Muscle layer of duodenum (tissue), 2 donors: ENCODE measurements around the gene PGM2L1.
"Not testable (repeated sequence)": the region's sequence is repeated elsewhere in the genome, so short reads cannot be mapped to it uniquely, and the experiment has no call there.

Experiments used
- H3K27ac ChIP-seq: one replicate; pipeline ENCODE4 v1.7.0; 2013; ENCODE audit warnings: mild to moderate bottlenecking, low read length
- H3K27me3 ChIP-seq: one replicate; pipeline ENCODE4 v1.7.0; 2013; ENCODE audit warnings: low read depth, mild to moderate bottlenecking, control low read depth, low read length
- H3K36me3 ChIP-seq, 2 donors: one replicate each; pipeline ENCODE4 v1.7.0; 2013; ENCODE audit warnings: low read length in 2 of 2, control low read depth in 1 of 2, mild to moderate bottlenecking in 1 of 2; ENCODE audit not compliant: insufficient read depth in 2 of 2, control insufficient read depth in 1 of 2
- H3K4me1 ChIP-seq, 2 donors: one replicate each; pipeline ENCODE4 v1.7.0; 2013; ENCODE audit warnings: low read length in 2 of 2, mild to moderate bottlenecking in 2 of 2, control low read depth in 1 of 2, moderate library complexity in 1 of 2; ENCODE audit not compliant: insufficient read depth in 2 of 2, control insufficient read depth in 1 of 2
- H3K4me3 ChIP-seq, 2 donors: one replicate each; pipeline ENCODE4 v1.7.0; 2013; ENCODE audit warnings: low read length in 2 of 2, low read depth in 1 of 2, mild to moderate bottlenecking in 1 of 2
- H3K9me3 ChIP-seq, 2 donors: one replicate each; pipeline ENCODE4 v1.7.0; 2013; ENCODE audit warnings: low read length in 2 of 2, control low read depth in 1 of 2, mild to moderate bottlenecking in 1 of 2; ENCODE audit not compliant: control insufficient read depth in 1 of 2
- donor health status: healthy.

PGM2L1 gene

DNA sequence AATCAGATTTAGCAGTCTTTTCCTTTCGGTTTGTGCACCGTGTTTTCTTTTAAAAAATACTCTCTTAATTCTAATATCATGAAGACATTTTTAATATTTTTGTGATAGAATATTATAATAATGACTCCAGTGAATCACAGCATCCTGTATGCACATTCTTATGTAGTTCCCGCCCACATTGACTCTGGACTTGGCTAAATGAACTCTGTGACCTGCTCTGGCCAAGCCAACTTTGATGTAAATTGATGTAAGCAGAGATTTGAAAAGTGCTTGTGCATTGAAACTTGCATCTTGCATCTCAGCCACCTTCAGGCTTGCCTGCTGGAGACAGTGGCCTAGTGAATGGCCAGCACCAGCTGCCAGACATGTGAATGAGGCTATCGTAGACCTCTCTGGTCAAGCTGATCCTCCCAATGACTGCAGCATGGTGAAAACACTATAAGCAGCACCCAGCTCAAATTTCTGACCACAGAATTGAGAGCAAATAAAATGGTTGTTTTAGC is 29.2 kb upstream of the PGM2L1 start:
- H3K4me3 ChIP-seq: no peak overlapping the region
- H3K36me3 ChIP-seq: no peaks in the 10 kb centered on the region
- no peak overlapping the region for H3K27ac ChIP-seq
- no peaks in the 10 kb centered on the region for H3K9me3 ChIP-seq
- no peaks in the 10 kb centered on the region for H3K27me3 ChIP-seq
- no peaks in the 10 kb centered on the region for H3K4me1 ChIP-seq

DNA sequence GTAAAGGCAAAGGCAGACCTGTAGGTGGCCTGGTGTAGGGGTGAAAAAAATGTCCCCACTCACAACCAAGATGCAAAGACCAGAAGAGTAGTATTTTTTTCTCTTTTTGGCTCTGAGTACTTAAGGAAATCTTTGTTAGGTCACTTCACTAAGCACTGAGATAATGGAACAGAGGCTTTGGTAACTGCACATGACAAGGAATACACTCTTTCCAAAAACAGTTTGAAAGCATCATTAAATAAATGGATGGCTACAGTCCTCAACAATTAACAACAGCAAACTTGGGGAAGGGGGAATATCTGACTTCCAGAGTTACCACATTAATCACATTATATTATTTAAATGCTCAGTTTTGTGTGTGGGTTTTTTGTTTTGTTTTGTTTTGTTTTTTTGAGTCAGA is 26.9 kb upstream of the PGM2L1 start:
- no peaks in the 10 kb centered on the region for H3K27me3 ChIP-seq
- no peak overlapping the region for H3K27ac ChIP-seq
- H3K4me3 ChIP-seq: no peak overlapping the region
- no peaks in the 10 kb centered on the region for H3K9me3 ChIP-seq
- H3K36me3 ChIP-seq: no peaks in the 10 kb centered on the region
- H3K4me1 ChIP-seq: no peaks in the 10 kb centered on the region

DNA sequence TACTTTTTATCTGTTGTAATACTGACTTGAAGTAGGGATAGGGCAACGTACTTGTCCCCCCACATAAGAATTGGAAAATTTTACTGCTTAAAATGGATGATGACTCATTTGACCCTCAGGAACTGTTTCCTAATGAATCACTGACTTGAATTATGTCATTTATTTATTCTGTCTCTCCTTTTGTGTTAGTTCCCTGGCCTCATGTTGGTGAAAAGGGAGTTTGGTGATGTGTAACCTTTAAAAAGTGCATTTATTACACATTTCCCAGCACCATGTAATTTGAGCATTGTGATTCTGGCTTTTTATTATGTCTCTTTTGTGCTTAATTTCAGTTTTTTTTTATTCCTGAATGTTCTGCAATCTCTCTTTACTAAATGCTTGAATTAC is 20.3 kb upstream of the PGM2L1 start:
- no peak overlapping the region for H3K4me3 ChIP-seq
- no peaks in the 10 kb centered on the region for H3K27me3 ChIP-seq
- H3K27ac ChIP-seq: peak overlapping the region; percentile 14
- H3K36me3 ChIP-seq: no peaks in the 10 kb centered on the region
- no peaks in the 10 kb centered on the region for H3K9me3 ChIP-seq
- peaks cover 0 to 5% of the 10 kb centered on the region in 2 donors for H3K4me1 ChIP-seq

DNA sequence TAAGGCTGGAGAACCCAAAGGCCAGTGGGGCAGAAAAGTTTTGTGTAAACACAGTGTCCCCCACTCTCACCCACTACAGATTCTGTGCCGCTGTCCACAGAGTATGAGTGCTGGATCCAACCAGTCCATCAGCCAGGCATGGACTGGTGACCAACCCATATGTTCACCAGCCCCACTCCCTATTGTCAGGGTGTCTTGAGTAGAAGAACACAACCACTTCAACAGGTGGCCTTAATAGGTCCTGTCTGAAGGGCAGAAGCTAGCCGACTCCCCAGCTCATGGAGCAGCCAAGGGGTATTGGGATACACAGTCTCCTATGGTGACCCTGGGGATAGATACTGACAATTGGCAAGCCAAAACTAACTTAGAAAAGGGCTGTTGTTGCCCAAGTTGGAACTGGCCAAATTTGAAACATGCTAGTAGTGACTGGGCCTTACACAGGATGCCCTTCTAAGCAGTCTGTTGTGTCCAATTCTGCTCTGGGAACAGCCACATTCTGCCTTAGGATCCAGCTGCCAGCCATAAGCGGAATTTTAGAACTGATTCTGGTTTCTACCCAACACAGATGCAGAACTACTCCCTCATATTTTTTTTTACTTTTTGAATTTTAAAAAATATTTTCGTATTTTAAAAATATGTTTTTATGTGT is 19.8 kb upstream of the PGM2L1 start:
- Histone ChIP-seq H3K27me3 (no peaks in the 10 kb centered on the region), H3K4me3 (no peak overlapping the region), H3K27ac (peak overlapping the region; percentile 61), H3K4me1 (peaks cover 0 to 5% of the 10 kb centered on the region in 2 donors), H3K36me3 (no peaks in the 10 kb centered on the region), H3K9me3 (no peaks in the 10 kb centered on the region)

DNA sequence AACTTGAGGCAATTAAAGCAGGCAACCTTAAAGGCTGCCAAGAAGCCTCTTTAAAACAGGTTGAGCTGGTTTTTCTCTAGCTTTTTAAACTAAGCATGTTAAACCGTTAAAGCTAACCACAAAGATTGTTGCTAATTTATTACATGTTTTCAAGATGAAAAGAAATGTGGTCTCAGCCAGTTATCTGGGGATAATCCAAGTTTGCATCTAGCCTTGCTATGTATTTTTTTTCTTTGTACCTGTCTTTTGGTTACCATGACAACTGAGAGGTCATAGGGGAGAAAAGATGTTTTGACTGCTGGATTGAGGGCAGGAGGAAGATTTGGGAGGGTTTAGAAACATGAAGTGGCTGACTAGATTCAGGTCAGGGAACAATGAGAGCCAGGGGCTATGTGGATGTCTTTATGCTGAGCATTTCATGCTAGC is 19.2 kb upstream of the PGM2L1 start:
- Histone ChIP-seq H3K27me3 (no peaks in the 10 kb centered on the region), H3K36me3 (no peaks in the 10 kb centered on the region), H3K9me3 (no peaks in the 10 kb centered on the region), H3K27ac (peak overlapping the region; percentile 61), H3K4me3 (no peak overlapping the region), H3K4me1 (peaks cover 0 to 5% of the 10 kb centered on the region in 2 donors)

DNA sequence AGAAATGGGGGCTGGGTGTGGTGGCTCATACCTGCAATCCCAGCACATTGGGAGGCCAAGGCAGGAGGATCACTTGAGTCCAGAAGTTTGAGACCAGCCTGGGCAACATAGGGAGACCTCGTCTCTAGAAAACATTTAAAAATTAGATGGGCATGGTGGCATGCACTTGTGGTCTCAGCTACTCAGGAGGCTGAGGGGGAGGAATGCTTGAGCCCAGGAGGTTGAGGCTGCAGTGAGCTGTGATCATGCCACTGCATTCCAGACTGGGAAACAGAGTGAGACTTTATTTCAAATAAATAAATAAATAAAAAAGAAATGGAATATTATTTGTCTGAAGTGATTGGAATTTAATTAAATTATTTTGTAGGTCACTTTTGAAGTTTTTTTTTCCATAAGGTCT is 18.7 kb upstream of the PGM2L1 start:
- H3K9me3 ChIP-seq, H3K27ac ChIP-seq, H3K27me3 ChIP-seq: not testable (repeated sequence)

DNA sequence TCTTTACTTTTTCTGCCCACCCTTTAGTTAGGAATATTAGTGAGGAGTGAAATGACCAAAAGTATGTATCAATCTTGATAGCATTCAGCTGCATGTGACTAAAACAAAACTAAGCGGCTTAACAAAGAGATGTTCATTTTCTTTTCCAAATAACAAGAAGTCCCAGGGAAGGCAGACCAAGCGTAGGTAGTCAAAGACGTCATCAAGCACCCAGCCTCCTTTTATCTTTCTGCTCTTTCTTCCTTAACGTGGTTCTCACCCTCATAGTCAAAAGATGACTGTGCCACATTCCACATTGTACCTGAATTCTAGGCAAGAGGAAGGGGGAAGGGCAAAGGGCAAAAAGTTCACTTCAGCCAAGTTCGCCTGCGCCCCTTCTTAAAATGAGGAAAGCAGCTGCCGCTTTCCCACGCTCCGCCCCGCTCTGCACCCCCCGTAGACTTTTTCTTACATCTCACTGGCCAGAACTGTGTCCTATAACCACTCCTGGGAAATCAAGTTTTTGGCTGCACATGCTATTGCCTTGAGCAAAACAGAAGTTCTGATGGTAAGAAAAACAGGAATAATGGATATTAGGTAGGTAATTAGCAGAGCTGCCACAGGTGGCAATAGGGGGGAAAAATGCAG is 14.6 kb upstream of the PGM2L1 start:
- Histone ChIP-seq H3K27me3 (no peaks in the 10 kb centered on the region), H3K36me3 (no peaks in the 10 kb centered on the region), H3K4me3 (no peak overlapping the region), H3K9me3 (no peaks in the 10 kb centered on the region), H3K4me1 (peaks cover 0 to 2% of the 10 kb centered on the region in 2 donors), H3K27ac (no peak overlapping the region)

More for the DNA sequence above, 18.7 kb upstream of the PGM2L1 start:
- H3K4me1 ChIP-seq, H3K4me3 ChIP-seq, H3K36me3 ChIP-seq: not testable (repeated sequence)

DNA sequence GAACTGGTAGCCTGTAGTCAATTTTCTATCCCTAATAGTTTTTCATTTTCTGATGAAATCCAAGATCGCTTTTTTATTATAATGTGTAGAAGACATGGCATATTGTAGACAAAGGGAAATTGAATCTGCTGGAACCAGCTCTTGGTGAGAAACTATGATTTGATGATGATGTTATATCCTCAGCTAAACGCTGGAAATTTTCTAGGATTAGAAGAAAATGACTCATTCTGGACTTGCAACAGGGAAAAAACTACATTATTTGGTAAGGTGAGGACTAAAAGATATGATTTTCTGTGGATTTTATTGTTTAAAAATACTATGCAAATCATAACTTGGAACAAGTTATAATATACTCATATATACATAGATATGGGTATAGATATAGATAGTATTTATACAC is 14.1 kb upstream of the PGM2L1 start:
- H3K36me3 ChIP-seq: no peaks in the 10 kb centered on the region
- H3K9me3 ChIP-seq: no peaks in the 10 kb centered on the region
- no peaks in the 10 kb centered on the region for H3K4me1 ChIP-seq
- H3K27me3 ChIP-seq: no peaks in the 10 kb centered on the region
- H3K27ac ChIP-seq: no peak overlapping the region
- no peak overlapping the region for H3K4me3 ChIP-seq

DNA sequence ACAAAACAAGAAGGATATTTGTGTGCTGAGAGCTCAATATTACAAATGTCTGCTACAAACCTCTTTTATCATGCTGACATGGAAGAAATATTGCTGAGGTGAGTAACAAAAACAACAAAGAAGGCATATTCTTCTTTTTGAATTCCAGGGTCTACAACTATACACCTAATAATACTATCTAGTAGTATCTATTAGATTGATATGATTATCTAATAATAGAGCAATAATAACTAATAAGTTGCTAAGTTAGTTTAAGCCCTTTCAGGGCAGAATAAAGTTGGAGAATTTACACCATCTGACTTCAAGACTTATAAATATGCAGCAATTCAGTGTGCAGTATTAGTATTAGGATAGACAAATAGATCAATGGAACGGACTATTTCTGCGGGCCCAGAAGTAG is 11.4 kb upstream of the PGM2L1 start:
- no peak overlapping the region for H3K4me3 ChIP-seq
- H3K4me1 ChIP-seq: no peaks in the 10 kb centered on the region

DNA sequence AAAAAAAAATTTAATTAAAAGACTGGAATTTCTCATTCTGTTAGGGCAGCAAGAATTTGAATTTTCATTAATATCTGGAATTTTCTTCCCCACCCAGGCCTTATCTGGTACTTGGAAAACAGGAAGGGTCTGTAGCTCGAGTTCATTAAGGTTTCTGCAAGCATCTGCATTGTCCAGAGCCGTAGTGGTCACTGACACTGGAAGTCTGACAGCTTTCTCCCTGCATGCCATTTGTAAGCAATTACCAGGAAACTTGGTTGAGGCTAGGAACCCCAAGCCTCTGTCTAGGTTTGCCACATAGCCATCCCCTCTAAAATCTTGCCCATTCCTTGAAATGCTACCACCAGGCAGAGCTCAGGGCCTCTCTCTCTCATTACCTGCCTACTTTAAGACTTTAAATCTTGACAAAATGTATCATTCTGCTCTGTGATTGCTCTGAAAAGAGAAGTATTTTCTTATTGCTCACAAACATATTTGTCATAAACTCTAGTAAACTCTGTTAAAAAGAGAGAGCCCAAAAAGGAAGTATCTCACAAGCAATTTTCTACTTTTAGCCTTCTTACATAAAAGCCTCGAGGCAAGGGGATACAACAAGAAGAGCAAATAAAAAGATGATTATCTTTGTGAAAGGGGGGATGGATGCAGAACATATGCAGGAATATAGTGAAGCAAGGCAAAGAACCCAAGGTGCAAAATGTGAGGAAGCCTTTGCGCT is 5.5 kb upstream of the PGM2L1 start:
- H3K4me3 ChIP-seq: no peak overlapping the region
- no peaks in the 10 kb centered on the region for H3K27me3 ChIP-seq
- no peaks in the 10 kb centered on the region for H3K36me3 ChIP-seq
- H3K27ac ChIP-seq: no peak overlapping the region
- no peaks in the 10 kb centered on the region for H3K9me3 ChIP-seq
- H3K4me1 ChIP-seq: peaks cover 0 to 6% of the 10 kb centered on the region in 2 donors

More for the DNA sequence above, 11.4 kb upstream of the PGM2L1 start:
- no peaks in the 10 kb centered on the region for H3K27me3 ChIP-seq
- H3K36me3 ChIP-seq: no peaks in the 10 kb centered on the region
- no peaks in the 10 kb centered on the region for H3K9me3 ChIP-seq
- H3K27ac ChIP-seq: no peak overlapping the region

DNA sequence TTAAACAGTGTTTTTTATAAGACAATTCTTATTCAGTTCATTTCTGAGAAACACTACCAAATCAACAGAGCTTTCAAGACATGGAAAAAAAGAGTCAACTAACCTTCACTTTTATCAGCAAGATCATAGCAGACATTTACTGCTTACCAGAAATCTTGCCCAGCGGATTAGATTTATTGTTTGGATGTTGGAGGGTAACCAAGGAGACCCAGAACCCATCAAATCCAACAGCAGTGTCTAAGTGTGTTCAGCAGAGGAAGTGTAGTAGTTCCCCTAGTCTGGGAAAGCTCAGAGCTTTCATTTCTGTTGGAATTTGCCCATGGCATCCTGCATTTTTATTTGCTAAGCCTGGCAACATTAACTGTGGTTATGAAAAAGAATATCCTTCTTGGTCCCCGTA is 2.4 kb upstream of the PGM2L1 start:
- no peak overlapping the region for H3K27ac ChIP-seq

More for the DNA sequence above, 2.4 kb upstream of the PGM2L1 start:
- Histone ChIP-seq H3K36me3 (no peaks in the 10 kb centered on the region), H3K4me1 (peaks cover 0 to 6% of the 10 kb centered on the region in 2 donors), H3K4me3 (no peak overlapping the region), H3K27me3 (no peaks in the 10 kb centered on the region), H3K9me3 (no peaks in the 10 kb centered on the region)
